ENCODE data around the gene SPATA22. TPM values are rescaled to one million over a fixed set of nuclear protein-coding genes. Genes with fewer than 3 reads are reported as not detected.
"Not testable (repeated sequence)": the region's sequence is repeated elsewhere in the genome, so short reads cannot be mapped to it uniquely, and the experiment has no call there.

The SPATA22 gene
- total and polyA plus RNA-seq, 3 donors from 2014 or later = 100 to 368 (median 114) TPM

DNA sequence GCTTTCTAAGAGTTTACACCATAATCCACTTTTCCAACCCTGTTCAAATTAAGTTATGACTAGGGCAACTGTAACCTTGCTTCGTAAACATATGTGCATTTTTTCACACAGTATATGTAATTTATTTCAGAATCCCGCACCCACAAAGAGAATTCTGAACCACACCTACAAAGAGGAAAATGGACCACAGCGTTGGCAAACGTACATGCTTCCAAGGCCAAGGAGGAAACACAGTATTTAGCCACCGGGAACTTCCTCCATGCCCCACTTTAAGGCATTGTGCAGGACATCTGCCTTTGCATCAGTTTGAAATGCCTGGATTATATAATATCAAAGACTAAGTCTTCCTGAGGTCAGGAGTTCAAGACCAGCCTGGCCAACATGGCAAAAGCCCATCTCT lies 2.1 kb downstream of the SPATA22 start:
- no peaks in the 10 kb centered on the region for H3K27me3 ChIP-seq
- TF ChIP-seq, protein P1, sequence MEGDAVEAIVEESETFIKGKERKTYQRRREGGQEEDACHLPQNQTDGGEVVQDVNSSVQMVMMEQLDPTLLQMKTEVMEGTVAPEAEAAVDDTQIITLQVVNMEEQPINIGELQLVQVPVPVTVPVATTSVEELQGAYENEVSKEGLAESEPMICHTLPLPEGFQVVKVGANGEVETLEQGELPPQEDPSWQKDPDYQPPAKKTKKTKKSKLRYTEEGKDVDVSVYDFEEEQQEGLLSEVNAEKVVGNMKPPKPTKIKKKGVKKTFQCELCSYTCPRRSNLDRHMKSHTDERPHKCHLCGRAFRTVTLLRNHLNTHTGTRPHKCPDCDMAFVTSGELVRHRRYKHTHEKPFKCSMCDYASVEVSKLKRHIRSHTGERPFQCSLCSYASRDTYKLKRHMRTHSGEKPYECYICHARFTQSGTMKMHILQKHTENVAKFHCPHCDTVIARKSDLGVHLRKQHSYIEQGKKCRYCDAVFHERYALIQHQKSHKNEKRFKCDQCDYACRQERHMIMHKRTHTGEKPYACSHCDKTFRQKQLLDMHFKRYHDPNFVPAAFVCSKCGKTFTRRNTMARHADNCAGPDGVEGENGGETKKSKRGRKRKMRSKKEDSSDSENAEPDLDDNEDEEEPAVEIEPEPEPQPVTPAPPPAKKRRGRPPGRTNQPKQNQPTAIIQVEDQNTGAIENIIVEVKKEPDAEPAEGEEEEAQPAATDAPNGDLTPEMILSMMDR (IDR thresholded peaks at IDR 0.05) = no peak
- TF ChIP-seq POLR2A (IDR thresholded peaks at IDR 0.05) = no peak
- DNase-seq = no peak

DNA sequence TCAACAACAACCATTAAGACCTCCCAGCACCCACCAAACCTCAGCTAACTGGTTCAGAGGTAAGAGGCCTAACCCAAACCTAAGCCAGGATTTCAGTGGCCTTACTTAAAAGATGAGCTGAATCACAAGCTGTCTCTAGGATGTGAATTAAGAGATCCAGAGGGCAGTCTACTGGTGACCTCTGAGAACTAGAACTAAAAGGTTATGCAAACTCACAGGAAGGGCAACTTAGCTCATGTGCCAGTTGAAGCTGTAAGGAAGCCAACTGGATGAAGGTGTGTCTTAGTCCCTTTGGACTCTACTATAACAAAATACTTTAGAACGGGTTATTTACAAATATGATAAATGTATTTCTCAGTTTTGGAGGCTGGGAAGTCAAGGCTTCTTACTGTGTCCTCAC lies 5.3 kb downstream of the SPATA22 start:
- H3K9me3 ChIP-seq; H3K27me3 ChIP-seq; intact Hi-C loops (cut with DNase I; ENCODE audit: low total_unique reads); H3K4me3 ChIP-seq; H3K4me1 ChIP-seq; H3K36me3 ChIP-seq (ENCODE audit: low read depth, missing control alignments); H3K27ac ChIP-seq; DNase-seq: not testable (repeated sequence)
- WGBS, 2 donors = 75 to 89% methylated on average over 1 of the region's 1 CpG

More for the DNA sequence above, 2.1 kb downstream of the SPATA22 start:
- 67 to 74% methylated on average over 5 of the region's 5 CpGs for WGBS, 2 donors
- no peak overlapping the region for H3K4me3 ChIP-seq
- H3K27ac ChIP-seq = no peak overlapping the region
- intact Hi-C loops (cut with DNase I; ENCODE audit: low total_unique reads) = no loop called here
- H3K36me3 ChIP-seq (ENCODE audit: low read depth, missing control alignments) = no peaks in the 10 kb centered on the region
- H3K4me1 ChIP-seq = no peaks in the 10 kb centered on the region
- no peaks in the 10 kb centered on the region for H3K9me3 ChIP-seq

DNA sequence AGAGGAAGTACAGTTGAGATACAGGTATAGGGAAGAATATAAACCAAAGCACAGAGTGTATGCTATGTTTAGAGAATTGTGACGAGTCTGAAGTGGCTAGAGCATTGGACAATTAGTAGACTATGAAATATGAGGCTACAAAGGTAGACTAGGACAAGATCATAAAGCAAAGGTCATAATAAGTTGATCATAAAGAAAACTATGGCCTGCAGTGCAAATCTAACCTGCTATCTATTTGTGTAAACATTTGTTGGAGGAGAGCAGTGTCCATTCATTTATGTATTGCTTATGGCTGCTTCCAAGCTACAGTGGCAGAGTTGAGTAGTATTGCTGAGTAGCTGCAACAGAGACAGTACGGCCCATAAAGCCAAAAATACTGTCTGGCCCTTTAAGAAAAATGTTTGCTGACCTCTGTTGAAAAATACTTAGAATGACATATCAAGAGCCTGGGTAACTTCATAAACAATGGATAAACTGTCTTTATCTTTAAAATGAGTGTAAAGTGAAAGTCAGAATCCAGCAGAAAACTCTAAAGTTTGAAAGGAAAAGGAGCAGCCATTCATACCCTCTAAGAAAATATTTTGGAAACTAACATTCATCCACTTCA lies 23.5 kb downstream of the SPATA22 start:
- intact Hi-C loops (cut with DNase I; ENCODE audit: low total_unique reads) = no loop called here
- no peak for DNase-seq
- Histone ChIP-seq H3K36me3 (ENCODE audit: low read depth, missing control alignments) (no peaks in the 10 kb centered on the region), H3K4me3 (no peak overlapping the region), H3K27me3 (no peaks in the 10 kb centered on the region), H3K9me3 (no peaks in the 10 kb centered on the region), H3K27ac (no peak overlapping the region), H3K4me1 (no peaks in the 10 kb centered on the region)
- WGBS, 2 donors = 68 to 74% methylated on average over 2 of the region's 2 CpGs
- TF ChIP-seq, protein P1 (IDR thresholded peaks at IDR 0.05) = no peak
- TF ChIP-seq POLR2A (IDR thresholded peaks at IDR 0.05) = no peak

DNA sequence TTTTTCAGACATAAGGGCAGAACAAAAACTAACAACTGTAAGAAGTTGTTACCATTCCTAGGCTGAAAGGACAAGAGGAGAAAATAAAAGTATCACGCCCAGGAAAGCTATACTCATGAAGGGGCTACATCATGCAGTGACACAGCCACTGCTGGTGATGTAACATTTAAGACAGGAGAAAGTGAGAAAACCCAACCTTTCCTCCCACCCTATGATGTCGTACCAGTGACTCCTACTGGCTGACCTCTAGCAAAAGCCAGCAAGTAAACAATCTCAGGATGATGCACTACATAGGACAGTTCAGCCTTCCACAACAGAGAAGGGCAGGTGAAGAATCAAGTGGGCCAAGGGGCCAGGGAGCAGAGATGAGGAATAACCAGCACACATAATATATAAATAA lies 24.0 kb downstream of the SPATA22 start:
- no peaks in the 10 kb centered on the region for H3K4me1 ChIP-seq
- H3K4me3 ChIP-seq = no peak overlapping the region
- no peak overlapping the region for H3K27ac ChIP-seq
- no peaks in the 10 kb centered on the region for H3K9me3 ChIP-seq
- 70 to 80% methylated on average over 2 of the region's 2 CpGs for WGBS, 2 donors
- DNase-seq = no peak
- intact Hi-C loops (cut with DNase I; ENCODE audit: low total_unique reads) = no loop called here
- no peaks in the 10 kb centered on the region for H3K27me3 ChIP-seq
- H3K36me3 ChIP-seq (ENCODE audit: low read depth, missing control alignments) = no peaks in the 10 kb centered on the region
- TF ChIP-seq, protein P1 (IDR thresholded peaks at IDR 0.05) = no peak

DNA sequence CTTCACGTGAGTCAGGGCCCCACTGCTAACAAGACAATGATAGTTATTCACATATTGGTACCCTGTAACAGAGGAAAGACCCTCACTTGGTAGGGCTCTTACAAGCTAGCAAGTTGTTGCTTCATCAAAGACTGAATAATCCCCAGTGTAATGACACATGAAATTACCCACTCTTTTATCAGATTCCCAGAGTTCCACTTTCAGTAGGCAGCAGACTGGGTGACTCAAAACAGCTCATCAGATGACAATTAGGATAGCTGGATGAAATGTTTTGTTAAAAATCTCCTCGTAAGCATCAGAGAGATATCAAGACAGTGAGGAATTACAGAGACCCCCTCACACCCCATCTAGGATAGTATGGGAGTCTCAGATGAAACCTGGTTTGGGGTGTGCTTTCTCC lies 31.2 kb downstream of the SPATA22 start:
- Histone ChIP-seq H3K4me3 (no peak overlapping the region), H3K27me3 (no peaks in the 10 kb centered on the region), H3K36me3 (ENCODE audit: low read depth, missing control alignments) (no peaks in the 10 kb centered on the region), H3K27ac (no peak overlapping the region), H3K4me1 (no peaks in the 10 kb centered on the region), H3K9me3 (no peaks in the 10 kb centered on the region)
- WGBS, 2 donors = 80 to 83% methylated on average over 2 of the region's 2 CpGs
- intact Hi-C loops (cut with DNase I; ENCODE audit: low total_unique reads) = no loop called here
- no peak for DNase-seq
- TF ChIP-seq, protein P1 (IDR thresholded peaks at IDR 0.05) = no peak
- TF ChIP-seq POLR2A (IDR thresholded peaks at IDR 0.05) = no peak

All from testis (tissue), 3 donors.